GM23338 (cell line): ENCODE data around the gene NDUFA13. TPM values are rescaled to one million over a fixed set of nuclear protein-coding genes. Genes with fewer than 3 reads are reported as not detected.

ENCODE experiments used
- ATAC-seq: fragments of 200-7000 bp; cut with Tn5 transposase; 3 replicates; pipeline ENCODE4 v1.9.1; 2020
- DNase-seq: peaks from one replicate; pipeline ENCODE4 v3.0.0-alpha.2; 2015; ENCODE audit warnings: low spot score
- H2AFZ ChIP-seq: fragments of 200-600 bp; sonication (generic); 2 replicates; pipeline ENCODE4 v1.8.0; 2016; ENCODE audit warnings: antibody characterized with exemption, mild to moderate bottlenecking, moderate library complexity
- H3F3A ChIP-seq: fragments of 200-600 bp; sonication (generic); replicated peaks from 2 replicates; pipeline ENCODE4 v1.8.0; 2017; ENCODE audit warnings: antibody characterized with exemption, mixed run types, low read depth
- H3K27ac ChIP-seq: fragments of 200-600 bp; sonication (generic); 2 replicates; pipeline ENCODE4 v1.6.1; 2016; ENCODE audit warnings: low read depth
- H3K27me3 ChIP-seq: fragments of 200-600 bp; sonication (generic); 2 replicates; pipeline ENCODE4 v1.8.0; 2016; ENCODE audit warnings: mild to moderate bottlenecking, mixed run types, moderate library complexity; ENCODE audit not compliant: insufficient read depth
- H3K36me3 ChIP-seq: fragments of 200-600 bp; sonication (generic); 2 replicates; pipeline ENCODE4 v1.8.0; 2016; ENCODE audit warnings: mild to moderate bottlenecking; ENCODE audit not compliant: insufficient read depth
- H3K4me1 ChIP-seq: fragments of 200-600 bp; sonication (generic); 2 replicates; pipeline ENCODE4 v1.8.0; 2016; ENCODE audit warnings: mild to moderate bottlenecking, moderate library complexity; ENCODE audit not compliant: insufficient read depth
- H3K4me2 ChIP-seq: fragments of 200-600 bp; sonication (generic); 2 replicates; pipeline ENCODE4 v1.7.1; 2017; ENCODE audit warnings: mixed run types
- H3K4me3 ChIP-seq: fragments of 200-600 bp; sonication (generic); 2 replicates; pipeline ENCODE4 v1.6.1; 2016; ENCODE audit warnings: mixed run types
- H3K79me2 ChIP-seq: fragments of 200-600 bp; sonication (generic); replicated peaks from 2 replicates; pipeline ENCODE4 v1.8.0; 2017; ENCODE audit warnings: mild to moderate bottlenecking; ENCODE audit not compliant: insufficient read depth
- H3K9me2 ChIP-seq: fragments of 200-600 bp; sonication (generic); 2 replicates; pipeline ENCODE4 v1.8.0; 2017; ENCODE audit not compliant: insufficient read depth
- H4K20me1 ChIP-seq: fragments of 200-600 bp; sonication (generic); replicated peaks from 2 replicates; pipeline ENCODE4 v1.8.0; 2017; ENCODE audit warnings: mild to moderate bottlenecking; ENCODE audit not compliant: insufficient read depth
- H3K27ac Mint-ChIP-seq: 2 replicates; pipeline ENCODE4 v1.8.0; 2020; ENCODE audit warnings: inconsistent platforms, mild to moderate bottlenecking, moderate library complexity, mixed read lengths
- H3K27me3 Mint-ChIP-seq: 3 replicates; pipeline ENCODE4 v1.8.0; 2022; ENCODE audit warnings: low read depth, mild to moderate bottlenecking, moderate library complexity, mixed read lengths, inconsistent platforms; ENCODE audit not compliant: insufficient read depth, poor library complexity
- H3K36me3 Mint-ChIP-seq: 3 replicates; pipeline ENCODE4 v1.8.0; 2021; ENCODE audit warnings: low read depth, mild to moderate bottlenecking, inconsistent platforms, moderate library complexity, mixed read lengths
- H3K4me1 Mint-ChIP-seq: 3 replicates; pipeline ENCODE4 v1.8.0; 2020; ENCODE audit warnings: mild to moderate bottlenecking, inconsistent platforms, mixed read lengths
- H3K4me3 Mint-ChIP-seq: 3 replicates; pipeline ENCODE4 v1.8.0; 2021; ENCODE audit warnings: moderate library complexity, mild to moderate bottlenecking, inconsistent platforms, mixed read lengths
- H3K9me3 Mint-ChIP-seq: 3 replicates; pipeline ENCODE4 v1.8.0; 2020; ENCODE audit warnings: moderate library complexity, mild to moderate bottlenecking, inconsistent platforms, mixed read lengths
- CREB1 ChIP-seq: fragments of 250-450 bp; sonication (Bioruptor Pico); IDR thresholded peaks from 2 replicates; pipeline ENCODE4 v1.5.0; 2020; ENCODE audit warnings: low read depth, mild to moderate bottlenecking, moderate library complexity
- ETS1 ChIP-seq: IDR thresholded peaks from 2 replicates; pipeline ENCODE4 v1.6.1; 2016; ENCODE audit warnings: antibody characterized with exemption
- NANOG ChIP-seq: IDR thresholded peaks from 2 replicates; pipeline ENCODE4 v1.6.1; 2016; ENCODE audit warnings: antibody characterized with exemption, borderline replicate concordance
- POLR2AphosphoS5 ChIP-seq: IDR thresholded peaks from 2 replicates; pipeline ENCODE4 v1.6.1; 2016; ENCODE audit warnings: antibody characterized with exemption, low read depth
- REST ChIP-seq: IDR thresholded peaks from one replicate; pipeline ENCODE4 v1.6.1; 2018; ENCODE audit warnings: antibody characterized with exemption; ENCODE audit not compliant: unreplicated experiment
- STAT1 ChIP-seq: IDR thresholded peaks from one replicate; pipeline ENCODE4 v1.6.1; 2016; ENCODE audit warnings: antibody characterized with exemption; ENCODE audit not compliant: unreplicated experiment
- ZNF331 ChIP-seq: fragments of 250-450 bp; sonication (Bioruptor Pico); IDR thresholded peaks from 2 replicates; pipeline ENCODE4 v1.5.0; 2020; ENCODE audit warnings: low read depth, mild to moderate bottlenecking, moderate library complexity
- ZNF462 ChIP-seq: fragments of 250-450 bp; sonication (Bioruptor Pico); IDR thresholded peaks from 2 replicates; pipeline ENCODE4 v1.5.0; 2020; ENCODE audit warnings: mild to moderate bottlenecking, moderate library complexity
- polyA plus RNA-seq: library from polyadenylated mRNA; unstranded; fragments of >200 nt; fragmentation: Nextera tagmentation; extraction: Ambion mirVana; gene quantifications from 2 replicates; pipeline ENCODE4 v1.2.1, GENCODE V29; 2016
- total RNA-seq: library from RNA; depleted of rRNA; stranded (reverse); fragments of >200 nt; shearing (Covaris generic); gene quantifications from 2 replicates; pipeline ENCODE4 v1.2.3, GENCODE V29; 2014

Gene NDUFA13
- total and polyA plus RNA-seq, 2 experiments from 2014 or later = 143 to 598 TPM

- Histone ChIP-seq H3K27ac (peak overlapping the region; percentile 89), H3K79me2 (peaks cover 52% of the 10 kb centered on the region), H3K9me2 (no peaks in the 10 kb centered on the region), H2AFZ (no peak overlapping the region), H4K20me1 (peaks cover 19% of the 10 kb centered on the region), H3K4me2 (no peak overlapping the region), H3K4me3 (no peak overlapping the region), H3K27me3 (no peaks in the 10 kb centered on the region), H3K36me3 (peaks cover 3% of the 10 kb centered on the region; the same call in 1 of the 2 replicates), H3F3A (peaks cover 26% of the 10 kb centered on the region), H3K4me1 (peaks cover 28% of the 10 kb centered on the region)
- H3K36me3 Mint-ChIP-seq = peaks cover 35% of the 10 kb centered on the region
- DNase-seq (peak; percentile 11), ATAC-seq (no peak)
- peak overlapping the region; percentile 99 for H3K27ac Mint-ChIP-seq
- TF ChIP-seq ZNF331 (CRISPR knock-in tag) (no peak), ETS1 (no peak), NANOG (no peak), STAT1 (no peak), ZNF462 (CRISPR knock-in tag) (no peak), REST (no peak), CREB1 (CRISPR knock-in tag) (no peak), POLR2AphosphoS5 (no peak)
- H3K4me3 Mint-ChIP-seq = peak overlapping the region; percentile 59; the same call in 1 of the 3 replicates
- no peaks in the 10 kb centered on the region for H3K9me3 Mint-ChIP-seq
- H3K27me3 Mint-ChIP-seq = peaks cover 24% of the 10 kb centered on the region
- H3K4me1 Mint-ChIP-seq = peaks cover 56% of the 10 kb centered on the region
Measured at GRCh38 chr19:19489804-19490204, 26.2 kb upstream of the NDUFA13 start.
